ENCODE measurements around the gene TMED4. TPM values are rescaled to one million over a fixed set of nuclear protein-coding genes. Genes with fewer than 3 reads are reported as not detected.

The TMED4 gene
- total and polyA plus RNA-seq, 2 experiments from 2014 or later: 43.5 to 98.5 TPM

DNA sequence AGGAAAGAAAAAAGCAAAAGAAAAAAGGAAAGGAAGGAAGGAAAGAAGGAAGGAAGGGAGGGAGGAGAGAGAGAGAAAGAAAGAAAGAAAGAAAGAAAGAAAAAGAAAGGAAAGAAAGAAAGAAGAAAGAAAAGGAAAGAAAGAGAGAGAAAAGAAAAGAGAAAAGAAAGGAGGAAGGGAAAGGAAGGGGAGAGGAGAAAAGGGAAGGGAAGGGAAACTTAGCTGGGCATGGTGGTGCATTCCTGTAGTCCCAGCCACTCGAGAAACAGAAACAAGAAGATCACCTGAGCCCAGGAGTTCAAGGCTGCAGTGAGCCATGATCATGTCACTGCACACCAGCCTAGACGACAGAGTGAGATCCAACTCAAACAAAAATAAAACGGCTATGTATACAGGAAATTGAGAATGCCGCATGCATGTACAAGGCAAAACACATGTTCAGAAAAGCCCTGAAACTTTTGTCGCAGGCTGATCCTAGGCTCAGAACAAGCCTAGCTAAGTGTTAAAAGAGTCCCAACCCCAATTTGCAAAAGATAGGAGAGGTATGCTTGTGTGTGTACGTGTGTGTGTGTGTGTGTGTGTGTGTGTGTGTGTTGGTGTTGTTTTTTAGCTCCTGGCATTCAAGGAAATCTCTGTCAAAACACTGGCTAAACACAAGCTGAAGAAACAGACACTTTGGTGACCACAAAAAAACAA is 34.3 kb downstream of the TMED4 start:
- H3K4me3 Mint-ChIP-seq: no peak overlapping the region
- no peak overlapping the region for H3K27ac Mint-ChIP-seq
- H3K4me1 Mint-ChIP-seq: peaks cover 5% of the 10 kb centered on the region
- Histone ChIP-seq H4K20me1 (replicated peaks; ENCODE audit: insufficient read depth) (no peaks in the 10 kb centered on the region), H3K27me3 (ENCODE audit: insufficient read depth) (no peaks in the 10 kb centered on the region), H3K4me2 (no peak overlapping the region), H3K4me1 (ENCODE audit: insufficient read depth) (no peaks in the 10 kb centered on the region), H3K79me2 (replicated peaks; ENCODE audit: insufficient read depth) (no peaks in the 10 kb centered on the region), H3K27ac (ENCODE audit: low read depth) (no peak overlapping the region), H3K9me2 (ENCODE audit: insufficient read depth) (no peaks in the 10 kb centered on the region), H3K36me3 (ENCODE audit: insufficient read depth) (no peaks in the 10 kb centered on the region), H2AFZ (peak overlapping the region; percentile 78), H3K4me3 (no peak overlapping the region), H3F3A (replicated peaks; ENCODE audit: low read depth) (no peaks in the 10 kb centered on the region)
- TF ChIP-seq EZH2 (IDR thresholded peaks at IDR 0.05; ENCODE audit: low read depth, unreplicated experiment) (no peak), EZH2phosphoT487 (IDR thresholded peaks at IDR 0.05; ENCODE audit: unreplicated experiment) (no peak), NANOG (IDR thresholded peaks at IDR 0.05; ENCODE audit: borderline replicate concordance) (no peak), STAT1 (IDR thresholded peaks at IDR 0.05; ENCODE audit: unreplicated experiment) (no peak), CREB1 (CRISPR knock-in tag; IDR thresholded peaks at IDR 0.05; ENCODE audit: low read depth) (no peak), JUNB (IDR thresholded peaks at IDR 0.05; ENCODE audit: unreplicated experiment) (no peak), ZNF331 (CRISPR knock-in tag; IDR thresholded peaks at IDR 0.05; ENCODE audit: low read depth) (no peak)
- TF ChIP-seq, protein P1, sequence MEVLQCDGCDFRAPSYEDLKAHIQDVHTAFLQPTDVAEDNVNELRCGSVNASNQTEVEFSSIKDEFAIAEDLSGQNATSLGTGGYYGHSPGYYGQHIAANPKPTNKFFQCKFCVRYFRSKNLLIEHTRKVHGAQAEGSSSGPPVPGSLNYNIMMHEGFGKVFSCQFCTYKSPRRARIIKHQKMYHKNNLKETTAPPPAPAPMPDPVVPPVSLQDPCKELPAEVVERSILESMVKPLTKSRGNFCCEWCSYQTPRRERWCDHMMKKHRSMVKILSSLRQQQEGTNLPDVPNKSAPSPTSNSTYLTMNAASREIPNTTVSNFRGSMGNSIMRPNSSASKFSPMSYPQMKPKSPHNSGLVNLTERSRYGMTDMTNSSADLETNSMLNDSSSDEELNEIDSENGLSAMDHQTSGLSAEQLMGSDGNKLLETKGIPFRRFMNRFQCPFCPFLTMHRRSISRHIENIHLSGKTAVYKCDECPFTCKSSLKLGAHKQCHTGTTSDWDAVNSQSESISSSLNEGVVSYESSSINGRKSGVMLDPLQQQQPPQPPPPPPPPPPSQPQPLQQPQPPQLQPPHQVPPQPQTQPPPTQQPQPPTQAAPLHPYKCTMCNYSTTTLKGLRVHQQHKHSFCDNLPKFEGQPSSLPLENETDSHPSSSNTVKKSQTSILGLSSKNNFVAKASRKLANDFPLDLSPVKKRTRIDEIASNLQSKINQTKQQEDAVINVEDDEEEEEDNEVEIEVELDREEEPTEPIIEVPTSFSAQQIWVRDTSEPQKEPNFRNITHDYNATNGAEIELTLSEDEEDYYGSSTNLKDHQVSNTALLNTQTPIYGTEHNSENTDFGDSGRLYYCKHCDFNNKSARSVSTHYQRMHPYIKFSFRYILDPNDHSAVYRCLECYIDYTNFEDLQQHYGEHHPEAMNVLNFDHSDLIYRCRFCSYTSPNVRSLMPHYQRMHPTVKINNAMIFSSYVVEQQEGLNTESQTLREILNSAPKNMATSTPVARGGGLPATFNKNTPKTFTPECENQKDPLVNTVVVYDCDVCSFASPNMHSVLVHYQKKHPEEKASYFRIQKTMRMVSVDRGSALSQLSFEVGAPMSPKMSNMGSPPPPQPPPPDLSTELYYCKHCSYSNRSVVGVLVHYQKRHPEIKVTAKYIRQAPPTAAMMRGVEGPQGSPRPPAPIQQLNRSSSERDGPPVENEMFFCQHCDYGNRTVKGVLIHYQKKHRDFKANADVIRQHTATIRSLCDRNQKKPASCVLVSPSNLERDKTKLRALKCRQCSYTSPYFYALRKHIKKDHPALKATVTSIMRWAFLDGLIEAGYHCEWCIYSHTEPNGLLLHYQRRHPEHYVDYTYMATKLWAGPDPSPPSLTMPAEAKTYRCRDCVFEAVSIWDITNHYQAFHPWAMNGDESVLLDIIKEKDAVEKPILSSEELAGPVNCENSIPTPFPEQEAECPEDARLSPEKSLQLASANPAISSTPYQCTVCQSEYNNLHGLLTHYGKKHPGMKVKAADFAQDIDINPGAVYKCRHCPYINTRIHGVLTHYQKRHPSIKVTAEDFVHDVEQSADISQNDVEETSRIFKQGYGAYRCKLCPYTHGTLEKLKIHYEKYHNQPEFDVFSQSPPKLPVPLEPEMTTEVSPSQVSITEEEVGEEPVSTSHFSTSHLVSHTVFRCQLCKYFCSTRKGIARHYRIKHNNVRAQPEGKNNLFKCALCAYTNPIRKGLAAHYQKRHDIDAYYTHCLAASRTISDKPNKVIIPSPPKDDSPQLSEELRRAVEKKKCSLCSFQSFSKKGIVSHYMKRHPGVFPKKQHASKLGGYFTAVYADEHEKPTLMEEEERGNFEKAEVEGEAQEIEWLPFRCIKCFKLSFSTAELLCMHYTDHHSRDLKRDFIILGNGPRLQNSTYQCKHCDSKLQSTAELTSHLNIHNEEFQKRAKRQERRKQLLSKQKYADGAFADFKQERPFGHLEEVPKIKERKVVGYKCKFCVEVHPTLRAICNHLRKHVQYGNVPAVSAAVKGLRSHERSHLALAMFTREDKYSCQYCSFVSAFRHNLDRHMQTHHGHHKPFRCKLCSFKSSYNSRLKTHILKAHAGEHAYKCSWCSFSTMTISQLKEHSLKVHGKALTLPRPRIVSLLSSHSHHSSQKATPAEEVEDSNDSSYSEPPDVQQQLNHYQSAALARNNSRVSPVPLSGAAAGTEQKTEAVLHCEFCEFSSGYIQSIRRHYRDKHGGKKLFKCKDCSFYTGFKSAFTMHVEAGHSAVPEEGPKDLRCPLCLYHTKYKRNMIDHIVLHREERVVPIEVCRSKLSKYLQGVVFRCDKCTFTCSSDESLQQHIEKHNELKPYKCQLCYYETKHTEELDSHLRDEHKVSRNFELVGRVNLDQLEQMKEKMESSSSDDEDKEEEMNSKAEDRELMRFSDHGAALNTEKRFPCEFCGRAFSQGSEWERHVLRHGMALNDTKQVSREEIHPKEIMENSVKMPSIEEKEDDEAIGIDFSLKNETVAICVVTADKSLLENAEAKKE (CRISPR knock-in tag; IDR thresholded peaks at IDR 0.05): no peak
- TF ChIP-seq, protein P2, sequence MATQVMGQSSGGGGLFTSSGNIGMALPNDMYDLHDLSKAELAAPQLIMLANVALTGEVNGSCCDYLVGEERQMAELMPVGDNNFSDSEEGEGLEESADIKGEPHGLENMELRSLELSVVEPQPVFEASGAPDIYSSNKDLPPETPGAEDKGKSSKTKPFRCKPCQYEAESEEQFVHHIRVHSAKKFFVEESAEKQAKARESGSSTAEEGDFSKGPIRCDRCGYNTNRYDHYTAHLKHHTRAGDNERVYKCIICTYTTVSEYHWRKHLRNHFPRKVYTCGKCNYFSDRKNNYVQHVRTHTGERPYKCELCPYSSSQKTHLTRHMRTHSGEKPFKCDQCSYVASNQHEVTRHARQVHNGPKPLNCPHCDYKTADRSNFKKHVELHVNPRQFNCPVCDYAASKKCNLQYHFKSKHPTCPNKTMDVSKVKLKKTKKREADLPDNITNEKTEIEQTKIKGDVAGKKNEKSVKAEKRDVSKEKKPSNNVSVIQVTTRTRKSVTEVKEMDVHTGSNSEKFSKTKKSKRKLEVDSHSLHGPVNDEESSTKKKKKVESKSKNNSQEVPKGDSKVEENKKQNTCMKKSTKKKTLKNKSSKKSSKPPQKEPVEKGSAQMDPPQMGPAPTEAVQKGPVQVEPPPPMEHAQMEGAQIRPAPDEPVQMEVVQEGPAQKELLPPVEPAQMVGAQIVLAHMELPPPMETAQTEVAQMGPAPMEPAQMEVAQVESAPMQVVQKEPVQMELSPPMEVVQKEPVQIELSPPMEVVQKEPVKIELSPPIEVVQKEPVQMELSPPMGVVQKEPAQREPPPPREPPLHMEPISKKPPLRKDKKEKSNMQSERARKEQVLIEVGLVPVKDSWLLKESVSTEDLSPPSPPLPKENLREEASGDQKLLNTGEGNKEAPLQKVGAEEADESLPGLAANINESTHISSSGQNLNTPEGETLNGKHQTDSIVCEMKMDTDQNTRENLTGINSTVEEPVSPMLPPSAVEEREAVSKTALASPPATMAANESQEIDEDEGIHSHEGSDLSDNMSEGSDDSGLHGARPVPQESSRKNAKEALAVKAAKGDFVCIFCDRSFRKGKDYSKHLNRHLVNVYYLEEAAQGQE (IDR thresholded peaks at IDR 0.05; ENCODE audit: unreplicated experiment): no peak
- no peaks in the 10 kb centered on the region for H3K36me3 Mint-ChIP-seq (ENCODE audit: low read depth)
- ATAC-seq (no peak), DNase-seq (ENCODE audit: low spot score) (no peak)
- peaks cover 7% of the 10 kb centered on the region for H3K27me3 Mint-ChIP-seq (ENCODE audit: insufficient read depth, low read depth, poor library complexity)
- H3K9me3 Mint-ChIP-seq: no peaks in the 10 kb centered on the region
